ENCODE measurements around the gene FAM168A.

Gene FAM168A

DNA sequence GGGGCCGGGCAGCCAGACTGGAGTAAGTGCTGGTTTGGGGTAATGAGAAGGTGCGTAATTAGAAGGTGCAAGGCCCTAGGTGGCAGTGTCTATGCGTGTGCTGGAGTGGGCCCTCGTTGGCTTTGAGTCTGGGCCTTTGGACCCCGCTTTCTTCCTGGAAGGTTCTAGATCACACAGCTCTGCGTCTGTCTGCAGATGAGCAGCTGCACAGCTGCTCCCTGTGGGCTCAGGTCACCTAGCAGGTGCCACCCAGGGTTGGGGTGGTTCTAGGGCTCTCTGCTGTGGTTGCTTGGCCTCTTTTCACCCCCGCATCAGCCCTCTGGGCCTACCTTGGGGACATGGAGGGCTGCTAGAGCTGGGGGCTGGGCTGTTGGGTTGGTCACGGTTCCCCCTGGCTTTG lies 211.4 kb downstream of the FAM168A start:
- ChIA-PET POLR2A (no interaction called here), CTCF (interaction anchor here (0.8 to 6.1 kb wide), 4 partner anchors 13 to 36 kb away, joined by 3 to 50 read pairs (median 3); no protein-coding TSS in a partner anchor)
- no peak for DNase-seq (ENCODE audit: extremely low spot score)
- TF ChIP-seq, protein P1, sequence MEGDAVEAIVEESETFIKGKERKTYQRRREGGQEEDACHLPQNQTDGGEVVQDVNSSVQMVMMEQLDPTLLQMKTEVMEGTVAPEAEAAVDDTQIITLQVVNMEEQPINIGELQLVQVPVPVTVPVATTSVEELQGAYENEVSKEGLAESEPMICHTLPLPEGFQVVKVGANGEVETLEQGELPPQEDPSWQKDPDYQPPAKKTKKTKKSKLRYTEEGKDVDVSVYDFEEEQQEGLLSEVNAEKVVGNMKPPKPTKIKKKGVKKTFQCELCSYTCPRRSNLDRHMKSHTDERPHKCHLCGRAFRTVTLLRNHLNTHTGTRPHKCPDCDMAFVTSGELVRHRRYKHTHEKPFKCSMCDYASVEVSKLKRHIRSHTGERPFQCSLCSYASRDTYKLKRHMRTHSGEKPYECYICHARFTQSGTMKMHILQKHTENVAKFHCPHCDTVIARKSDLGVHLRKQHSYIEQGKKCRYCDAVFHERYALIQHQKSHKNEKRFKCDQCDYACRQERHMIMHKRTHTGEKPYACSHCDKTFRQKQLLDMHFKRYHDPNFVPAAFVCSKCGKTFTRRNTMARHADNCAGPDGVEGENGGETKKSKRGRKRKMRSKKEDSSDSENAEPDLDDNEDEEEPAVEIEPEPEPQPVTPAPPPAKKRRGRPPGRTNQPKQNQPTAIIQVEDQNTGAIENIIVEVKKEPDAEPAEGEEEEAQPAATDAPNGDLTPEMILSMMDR (IDR thresholded peaks at IDR 0.05; ENCODE audit: control extremely low read depth, extremely low read depth, low read depth, missing control alignments) = no peak

DNA sequence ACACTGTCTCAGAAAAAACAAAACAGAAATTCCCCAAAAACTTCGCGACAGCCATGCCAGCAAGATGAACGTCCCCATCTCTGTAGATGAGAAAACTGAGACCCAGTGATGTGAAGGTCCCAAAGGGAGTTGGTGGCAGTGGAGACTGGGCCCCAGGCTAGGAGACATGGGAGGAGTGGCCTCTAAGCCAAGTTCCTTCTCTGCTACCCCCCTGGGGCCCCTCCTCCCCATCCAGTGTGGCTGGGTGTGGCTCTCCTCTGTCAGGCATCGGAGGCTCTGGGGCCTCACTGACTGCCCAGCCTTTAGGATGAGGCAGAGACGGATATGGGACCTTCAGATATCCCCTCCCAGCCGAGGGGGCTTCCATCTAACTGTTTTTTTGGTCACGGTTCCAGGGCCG lies 211.9 kb downstream of the FAM168A start:
- ChIA-PET POLR2A (interaction anchor here (2.1 kb wide), 1 partner anchor 9 kb away, joined by 10 read pairs; the partner anchor contains the start of gene RELT), CTCF (interaction anchor here (1.1 to 6.1 kb wide), 8 partner anchors 7 to 275 kb away, joined by 3 to 50 read pairs (median 6); partner anchors contain the start of genes ARHGEF17 and RELT)
- DNase-seq (ENCODE audit: extremely low spot score) = peak; percentile 65
- TF ChIP-seq, protein P1 (IDR thresholded peaks at IDR 0.05; ENCODE audit: control extremely low read depth, extremely low read depth, low read depth, missing control alignments) = no peak

DNA sequence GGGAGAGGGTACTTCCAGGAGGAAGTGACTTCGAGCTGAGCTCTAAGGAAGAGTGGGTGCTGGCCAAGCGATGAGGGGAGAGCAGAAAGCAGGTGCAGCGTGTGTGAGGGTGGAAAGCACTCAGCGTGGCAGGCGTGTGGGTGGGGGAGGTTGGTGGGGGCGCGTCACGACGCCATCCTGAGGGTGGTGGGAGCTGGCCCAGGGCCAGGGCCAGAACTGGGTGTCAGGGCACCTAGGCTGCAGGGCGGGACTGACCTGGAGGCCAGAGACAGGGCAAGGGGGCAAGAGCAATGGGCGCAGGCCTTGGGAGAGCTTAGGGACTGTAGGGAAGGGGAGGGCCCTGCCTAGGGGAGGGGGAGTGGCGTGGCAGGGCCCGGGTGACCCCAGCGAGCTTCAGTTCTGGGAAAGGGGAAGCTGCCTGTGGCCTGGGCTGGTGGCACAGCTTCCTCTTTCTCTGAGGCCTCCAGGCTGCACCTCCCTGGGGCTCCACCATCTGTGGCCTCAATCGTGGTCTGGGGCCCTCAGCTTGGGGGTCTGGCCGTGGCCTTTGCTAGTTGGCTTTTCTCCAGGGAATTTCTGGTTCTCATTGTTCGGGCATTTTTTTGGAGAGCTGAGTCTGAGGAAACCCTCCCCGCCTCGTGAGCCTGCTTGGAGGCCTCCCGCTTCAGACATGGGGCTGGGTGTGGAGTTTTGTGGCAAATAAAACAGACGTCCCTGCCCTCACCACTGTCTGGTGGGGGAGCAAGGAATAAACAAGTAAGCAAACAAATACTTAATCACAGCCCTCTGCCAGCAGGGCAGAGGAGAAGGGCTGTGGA lies 212.8 kb downstream of the FAM168A start:
- TF ChIP-seq, protein P1 (IDR thresholded peaks at IDR 0.05; ENCODE audit: control extremely low read depth, extremely low read depth, low read depth, missing control alignments) = no peak
- CTCF ChIA-PET = interaction anchor here (0.7 to 6.1 kb wide), 11 partner anchors 8 to 276 kb away, joined by 3 to 50 read pairs (median 5); partner anchors contain the start of genes ARHGEF17 and RELT
- peak; percentile 83 for DNase-seq (ENCODE audit: extremely low spot score)
- POLR2A ChIA-PET = interaction anchor here (0.5 to 2.1 kb wide), 5 partner anchors 8 to 394 kb away, joined by 3 to 10 read pairs (median 4); partner anchors contain the start of gene RELT

DNA sequence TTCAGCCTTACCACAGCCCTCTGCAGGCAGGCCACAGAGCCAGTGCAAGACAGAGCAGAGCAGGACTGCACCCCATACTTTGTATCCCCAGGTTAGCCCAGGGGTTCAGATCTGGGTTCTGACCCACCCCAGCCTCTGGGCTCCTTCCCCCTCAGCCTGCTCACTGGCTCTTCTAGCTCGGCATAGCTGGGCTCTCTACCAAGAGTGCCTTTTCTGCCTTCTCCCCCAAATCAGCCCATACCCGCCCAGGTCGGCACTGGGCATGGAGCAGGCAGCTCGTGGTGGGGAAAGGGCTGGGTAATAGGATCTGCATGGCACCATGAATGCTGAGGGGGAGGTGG lies 213.4 kb downstream of the FAM168A start:
- ChIA-PET CTCF (interaction anchor here (0.7 to 6.1 kb wide), 11 partner anchors 8 to 276 kb away, joined by 3 to 50 read pairs (median 5); partner anchors contain the start of genes ARHGEF17 and RELT), POLR2A (interaction anchor here (0.5 to 2.1 kb wide), 5 partner anchors 8 to 395 kb away, joined by 3 to 10 read pairs (median 4); partner anchors contain the start of gene RELT)
- no peak for DNase-seq (ENCODE audit: extremely low spot score)
- TF ChIP-seq, protein P1 (IDR thresholded peaks at IDR 0.05; ENCODE audit: control extremely low read depth, extremely low read depth, low read depth, missing control alignments) = no peak

DNA sequence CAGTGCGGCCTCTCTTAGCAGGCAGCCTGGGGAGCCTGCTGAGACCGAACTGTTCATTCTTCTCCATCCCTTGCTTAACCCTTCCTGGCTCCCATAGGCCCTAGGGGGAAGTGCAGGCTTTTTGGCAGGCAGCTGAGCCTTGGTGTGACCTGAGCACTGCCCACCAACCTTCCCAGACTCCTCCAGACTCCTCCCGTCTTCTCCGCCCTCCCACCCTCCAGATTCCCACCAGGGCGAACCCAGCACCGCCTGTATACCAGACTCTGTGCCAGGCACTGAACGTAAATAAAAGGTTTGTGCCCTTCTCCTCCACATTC lies 213.8 kb downstream of the FAM168A start:
- CTCF ChIA-PET = interaction anchor here (0.7 to 6.1 kb wide), 10 partner anchors 8 to 277 kb away, joined by 3 to 50 read pairs (median 8); partner anchors contain the start of genes ARHGEF17 and RELT
- TF ChIP-seq, protein P1 (IDR thresholded peaks at IDR 0.05; ENCODE audit: control extremely low read depth, extremely low read depth, low read depth, missing control alignments) = no peak
- DNase-seq (ENCODE audit: extremely low spot score) = no peak
- POLR2A ChIA-PET = interaction anchor here (1.3 to 2.1 kb wide), 2 partner anchors 7 to 395 kb away, joined by 4 to 10 read pairs; partner anchors contain the start of gene RELT

DNA sequence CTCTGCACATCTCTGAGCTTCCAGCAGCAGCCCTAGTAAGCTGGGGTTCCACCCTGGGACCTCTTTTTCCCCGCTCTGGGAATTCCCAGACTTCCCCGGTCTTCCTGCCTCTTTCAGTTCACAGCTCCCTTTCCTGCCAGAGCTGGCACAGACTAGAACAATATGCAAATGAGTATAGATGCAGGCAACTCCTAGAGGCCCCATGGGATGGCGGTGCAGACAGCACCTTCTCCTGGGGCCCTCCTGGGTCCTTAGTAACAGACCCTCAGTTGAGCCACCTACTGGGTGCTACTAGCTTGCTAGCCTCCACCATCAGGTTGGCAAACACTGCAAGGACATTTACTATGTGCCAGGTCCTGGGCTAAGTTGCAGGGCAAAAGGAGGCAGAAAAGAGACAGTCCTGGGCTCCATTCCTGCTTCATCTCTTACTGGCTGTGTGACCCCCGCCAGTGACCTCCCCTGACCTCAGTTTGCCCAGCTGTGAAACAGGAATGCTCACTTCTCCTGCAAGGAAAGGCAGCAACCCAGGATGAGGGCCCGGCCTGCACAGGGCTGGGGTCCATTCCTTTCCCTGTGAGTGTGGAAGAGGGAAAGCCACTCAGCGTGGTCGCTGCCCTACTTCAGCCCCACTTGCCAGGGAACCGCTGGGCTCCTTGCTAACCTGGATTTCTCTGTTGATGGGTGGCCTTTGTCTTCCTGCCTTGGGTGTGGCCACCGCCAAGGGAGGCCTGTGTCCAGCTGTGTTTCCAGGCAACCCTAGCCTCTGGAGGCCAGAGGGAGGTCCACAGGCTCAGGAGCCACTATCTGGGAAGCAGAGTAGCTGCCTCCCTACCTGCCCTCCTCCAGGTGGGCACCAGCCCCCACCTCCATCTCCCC lies 214.4 kb downstream of the FAM168A start:
- CTCF ChIA-PET = interaction anchor here (0.8 to 6.1 kb wide), 9 partner anchors 9 to 278 kb away, joined by 3 to 50 read pairs (median 10); no protein-coding TSS in a partner anchor

More for the DNA sequence above, 214.4 kb downstream of the FAM168A start:
- no peak for DNase-seq (ENCODE audit: extremely low spot score)
- TF ChIP-seq, protein P1 (IDR thresholded peaks at IDR 0.05; ENCODE audit: control extremely low read depth, extremely low read depth, low read depth, missing control alignments) = peak; percentile 11
- POLR2A ChIA-PET = no interaction called here

Measured in GM10248 (cell line).